ENCODE results near the gene PSD. TPM values are rescaled to one million over a fixed set of nuclear protein-coding genes. Genes with fewer than 3 reads are reported as not detected.

PSD gene
- total RNA-seq, 1 donor = 0.18 TPM

DNA sequence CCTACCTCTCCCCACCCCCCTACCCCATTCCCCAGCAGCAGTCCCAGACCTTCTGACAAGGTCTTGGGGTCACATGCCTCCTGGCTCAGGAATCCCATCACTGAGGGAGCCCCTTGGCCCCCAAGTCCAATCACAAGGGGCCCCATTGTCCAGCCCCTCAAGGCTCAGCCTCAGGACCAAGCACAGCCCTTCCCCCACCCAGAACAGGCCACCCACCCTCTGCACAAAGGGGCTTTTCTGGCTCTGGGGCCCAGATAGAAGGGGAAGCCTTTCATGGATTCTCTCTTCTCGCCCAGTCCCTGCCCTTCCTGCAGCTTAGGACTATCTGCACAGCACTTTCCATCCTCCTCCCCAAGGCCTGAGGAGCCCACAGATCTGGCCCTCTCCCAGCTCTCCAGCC is 6.9 kb upstream of the PSD start:
- TF ChIP-seq, protein P1, sequence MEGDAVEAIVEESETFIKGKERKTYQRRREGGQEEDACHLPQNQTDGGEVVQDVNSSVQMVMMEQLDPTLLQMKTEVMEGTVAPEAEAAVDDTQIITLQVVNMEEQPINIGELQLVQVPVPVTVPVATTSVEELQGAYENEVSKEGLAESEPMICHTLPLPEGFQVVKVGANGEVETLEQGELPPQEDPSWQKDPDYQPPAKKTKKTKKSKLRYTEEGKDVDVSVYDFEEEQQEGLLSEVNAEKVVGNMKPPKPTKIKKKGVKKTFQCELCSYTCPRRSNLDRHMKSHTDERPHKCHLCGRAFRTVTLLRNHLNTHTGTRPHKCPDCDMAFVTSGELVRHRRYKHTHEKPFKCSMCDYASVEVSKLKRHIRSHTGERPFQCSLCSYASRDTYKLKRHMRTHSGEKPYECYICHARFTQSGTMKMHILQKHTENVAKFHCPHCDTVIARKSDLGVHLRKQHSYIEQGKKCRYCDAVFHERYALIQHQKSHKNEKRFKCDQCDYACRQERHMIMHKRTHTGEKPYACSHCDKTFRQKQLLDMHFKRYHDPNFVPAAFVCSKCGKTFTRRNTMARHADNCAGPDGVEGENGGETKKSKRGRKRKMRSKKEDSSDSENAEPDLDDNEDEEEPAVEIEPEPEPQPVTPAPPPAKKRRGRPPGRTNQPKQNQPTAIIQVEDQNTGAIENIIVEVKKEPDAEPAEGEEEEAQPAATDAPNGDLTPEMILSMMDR (IDR thresholded peaks at IDR 0.05; ENCODE audit: insufficient read depth, low read length) = no peak
- DNase-seq (ENCODE audit: low read depth) = no peak
- H3K4me3 ChIP-seq (ENCODE audit: low read depth, low read length) = no peak overlapping the region

DNA sequence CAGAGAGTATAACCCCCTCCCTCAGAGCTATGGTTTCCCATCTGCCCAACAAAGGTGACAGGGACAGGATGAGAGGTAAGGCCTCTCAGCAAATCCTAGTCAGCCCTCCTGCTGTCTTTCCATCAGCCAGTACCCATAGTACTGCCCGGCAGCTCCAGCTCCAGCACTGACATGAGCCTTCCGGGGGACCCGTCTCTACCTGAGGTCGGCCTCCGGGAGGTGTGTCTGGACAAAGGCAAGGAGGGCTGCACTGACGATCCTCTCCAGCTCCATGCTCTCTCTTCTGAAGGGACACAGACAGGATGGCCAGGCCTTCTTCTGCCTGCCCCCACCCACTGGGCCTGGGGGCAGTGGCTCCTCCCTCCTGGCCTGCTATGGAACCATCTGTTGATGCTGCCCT is 6.3 kb upstream of the PSD start:
- no peak for DNase-seq (ENCODE audit: low read depth)
- TF ChIP-seq, protein P1 (IDR thresholded peaks at IDR 0.05; ENCODE audit: insufficient read depth, low read length) = no peak
- H3K4me3 ChIP-seq (ENCODE audit: low read depth, low read length) = no peak overlapping the region

DNA sequence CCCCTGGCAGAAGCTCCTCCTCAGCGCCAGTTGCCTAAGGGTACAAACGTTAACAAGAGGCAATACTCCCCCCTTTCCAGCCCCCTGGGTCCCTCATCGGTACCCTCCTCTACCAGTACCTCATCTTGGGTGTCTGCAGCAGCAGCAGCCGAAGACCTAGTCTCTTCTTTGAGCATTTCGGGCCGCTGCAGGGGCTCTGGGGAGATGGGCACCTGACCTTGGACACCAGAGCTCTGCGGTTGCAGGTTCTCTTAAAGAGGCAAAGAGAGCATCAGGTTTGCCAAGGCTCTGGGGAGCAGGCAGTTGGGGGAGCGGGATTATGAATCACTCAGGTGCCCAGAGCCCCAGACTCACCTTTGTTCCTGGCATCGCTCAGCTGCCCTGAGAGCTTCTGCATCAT is 5.6 kb upstream of the PSD start:
- no peak for DNase-seq (ENCODE audit: low read depth)
- TF ChIP-seq, protein P1 (IDR thresholded peaks at IDR 0.05; ENCODE audit: insufficient read depth, low read length) = no peak

DNA sequence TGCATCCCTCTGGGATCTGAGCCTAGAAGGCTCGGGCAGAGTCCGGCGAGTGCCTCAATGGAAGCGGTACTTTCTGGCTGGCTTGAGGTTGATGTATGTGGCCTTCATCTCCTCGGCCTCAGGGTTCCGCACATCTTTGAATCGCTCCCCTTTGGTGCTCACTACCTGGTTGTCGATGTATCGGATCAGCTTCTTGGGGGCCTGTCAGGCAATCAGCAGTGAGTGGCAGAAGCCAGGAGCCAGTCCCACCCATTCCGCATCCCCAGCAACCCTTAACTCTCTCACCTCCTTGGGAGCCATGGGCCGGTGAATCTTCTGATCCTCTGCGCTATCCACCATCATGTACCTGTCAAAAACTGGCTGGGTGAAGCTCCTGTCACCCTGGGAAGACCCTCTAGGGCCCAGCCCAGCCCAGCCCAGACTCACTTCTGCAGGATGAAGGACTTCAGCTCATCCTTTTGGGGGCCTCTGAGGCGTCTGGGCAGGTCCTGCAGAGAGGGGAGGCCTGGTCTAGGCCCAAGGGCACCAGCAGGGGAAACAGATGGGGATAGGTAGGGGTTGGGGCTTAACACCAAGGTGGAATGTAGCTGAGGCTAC is 4.9 kb upstream of the PSD start:
- TF ChIP-seq, protein P1 (IDR thresholded peaks at IDR 0.05; ENCODE audit: insufficient read depth, low read length) = no peak
- no peak for DNase-seq (ENCODE audit: low read depth)
- H3K4me3 ChIP-seq (ENCODE audit: low read depth, low read length) = no peak overlapping the region

More for the DNA sequence above, 5.6 kb upstream of the PSD start:
- H3K4me3 ChIP-seq (ENCODE audit: low read depth, low read length) = no peak overlapping the region

DNA sequence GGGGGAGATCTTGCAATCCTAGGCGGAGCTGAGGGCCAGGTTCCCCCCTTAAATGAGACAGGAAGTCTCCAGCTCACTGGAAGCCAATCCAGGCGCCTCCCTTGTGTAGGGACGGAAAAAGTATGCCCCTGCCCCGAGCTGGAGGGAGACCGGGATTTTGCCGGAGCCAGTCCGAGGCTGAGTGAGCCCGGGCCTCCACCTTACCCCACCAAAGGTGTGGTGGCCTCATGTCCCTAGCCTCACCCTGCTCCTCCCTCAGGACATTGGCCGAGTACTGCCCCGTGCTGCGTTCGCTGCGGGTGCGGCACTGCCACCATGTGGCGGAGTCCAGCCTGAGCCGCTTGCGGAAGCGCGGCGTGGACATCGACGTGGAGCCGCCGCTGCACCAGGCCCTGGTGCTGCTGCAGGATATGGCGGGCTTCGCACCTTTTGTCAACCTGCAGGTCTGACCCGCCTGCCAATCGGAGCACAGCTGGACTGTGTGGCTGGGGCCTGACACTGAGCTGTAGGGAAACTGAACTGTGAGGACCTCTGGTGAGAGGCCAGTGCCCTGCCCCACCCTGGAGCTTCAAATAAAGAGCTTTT is 4.1 kb upstream of the PSD start:
- DNase-seq (ENCODE audit: low read depth) = peak; percentile 67
- TF ChIP-seq, protein P1 (IDR thresholded peaks at IDR 0.05; ENCODE audit: insufficient read depth, low read length) = peak; percentile 83
- peak overlapping the region; percentile 94 for H3K4me3 ChIP-seq (ENCODE audit: low read depth, low read length)

DNA sequence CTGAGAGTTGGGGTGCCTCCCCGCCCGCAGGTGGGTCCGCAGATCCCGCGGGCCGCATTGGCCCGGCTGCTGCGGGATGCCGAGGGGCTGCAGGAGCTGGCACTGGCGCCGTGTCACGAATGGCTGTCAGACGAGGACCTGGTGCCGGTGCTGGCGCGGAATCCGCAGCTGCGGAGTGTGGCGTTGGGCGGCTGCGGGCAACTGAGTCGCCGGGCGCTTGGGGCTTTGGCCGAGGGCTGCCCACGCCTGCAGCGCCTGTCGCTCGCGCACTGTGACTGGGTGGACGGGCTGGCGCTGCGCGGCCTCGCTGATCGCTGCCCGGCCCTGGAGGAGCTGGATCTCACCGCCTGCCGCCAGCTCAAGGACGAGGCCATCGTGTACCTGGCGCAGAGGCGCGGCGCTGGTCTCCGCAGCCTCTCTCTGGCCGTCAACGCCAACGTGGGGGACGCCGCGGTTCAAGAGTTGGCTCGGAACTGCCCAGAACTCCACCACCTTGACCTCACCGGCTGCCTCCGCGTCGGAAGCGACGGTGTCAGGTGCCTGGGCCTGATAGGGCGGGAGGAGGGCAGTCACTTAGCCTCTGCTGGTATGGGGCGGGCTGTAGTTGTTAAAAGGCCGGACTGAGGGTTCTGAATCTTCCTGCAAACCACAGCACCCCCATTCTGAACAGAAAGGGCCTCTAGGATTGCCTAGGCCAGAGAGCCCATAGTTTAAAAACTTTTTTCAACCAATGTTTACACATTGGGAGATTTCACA is 3.4 kb upstream of the PSD start:
- no peak for DNase-seq (ENCODE audit: low read depth)
- peak overlapping the region; percentile 94 for H3K4me3 ChIP-seq (ENCODE audit: low read depth, low read length)
- TF ChIP-seq, protein P1 (IDR thresholded peaks at IDR 0.05; ENCODE audit: insufficient read depth, low read length) = no peak
